GM12878 (cell line): ENCODE measurements around the gene FLII. TPM values are rescaled to one million over a fixed set of nuclear protein-coding genes. Genes with fewer than 3 reads are reported as not detected.

ENCODE experiments used
- ATAC-seq: fragments of 200-7000 bp; cut with Tn5 transposase; 3 replicates; pipeline ENCODE4 v1.9.1; 2020; ENCODE audit warnings: mild to moderate bottlenecking, moderate library complexity
- BruUV-seq: library from RNA; stranded (reverse); fragments of 400-500 nt; replicated peaks from 2 replicates; lab custom pipeline; 2021; lab: Mats Ljungman, UMichigan
- CTCF ChIA-PET: fragments of 300-600 bp; sonication (Branson Sonifier 250); formaldehyde crosslinking; extraction: SDS; loops from one replicate; lab custom pipeline; 2021; ENCODE audit warnings: inconsistent platforms; lab: Yijun Ruan, JAX
- POLR2A ChIA-PET: fragments of 350-600 bp; formaldehyde crosslinking; extraction: SDS; loops from one replicate; lab custom pipeline; 2021; ENCODE audit warnings: inconsistent platforms; lab: Charles Lee
- RAD21 ChIA-PET: fragments of 300-600 bp; sonication (Branson Sonifier 250); formaldehyde crosslinking; loops from one replicate; lab custom pipeline; 2023; ENCODE audit warnings: antibody characterized with exemption; ENCODE audit not compliant: unreplicated experiment; lab: Charles Lee
- SMC1A ChIA-PET: fragments of 300-600 bp; sonication (Branson Sonifier 250); formaldehyde crosslinking; loops from one replicate; lab custom pipeline; 2023; ENCODE audit not compliant: unreplicated experiment, uncharacterized antibody; lab: Charles Lee
- DNase-seq: peaks from one replicate; pipeline ENCODE4 v3.0.0-alpha.2; 2011; ENCODE audit warnings: low read depth, low spot score
- FAIRE-seq: peaks from 3 replicates; lab custom pipeline; 2011; peaks lifted over from hg19 to GRCh38; lab: Jason Lieb, UNC
- H2AFZ ChIP-seq: 2 replicates; pipeline ENCODE4 v1.6.0; 2011; ENCODE audit warnings: low read depth, low read length, control low read depth; ENCODE audit not compliant: control insufficient read depth
- H3K27ac ChIP-seq: 2 replicates; pipeline ENCODE4 v1.5.1; 2011; ENCODE audit warnings: control low read depth; ENCODE audit not compliant: control insufficient read depth, insufficient read depth
- H3K27me3 ChIP-seq, 2 experiments: replicated peaks in 1 of 2; 2 replicates each; pipeline versions ENCODE4 v1.6.0 to v1.6.1; 2011; ENCODE audit warnings: low read length in 1 of 2; ENCODE audit not compliant: control insufficient read depth in 2 of 2, insufficient read depth in 2 of 2
- H3K36me3 ChIP-seq, 2 experiments: 2 replicates each; pipeline ENCODE4 v1.5.1; 2011; ENCODE audit warnings: low read length in 1 of 2; ENCODE audit not compliant: control insufficient read depth in 2 of 2, insufficient read depth in 2 of 2
- H3K4me1 ChIP-seq: 2 replicates; pipeline ENCODE4 v1.6.1; 2011; ENCODE audit warnings: mild to moderate bottlenecking, low read length, moderate library complexity, mixed read lengths; ENCODE audit not compliant: control insufficient read depth, insufficient read depth
- H3K4me2 ChIP-seq: 2 replicates; pipeline ENCODE4 v1.6.0; 2011; ENCODE audit warnings: control low read depth; ENCODE audit not compliant: control insufficient read depth, insufficient read depth
- H3K4me3 ChIP-seq: fragments of 200-600 bp; sonication (generic); 2 replicates; pipeline ENCODE4 v1.5.1; 2016
- H3K79me2 ChIP-seq: 2 replicates; pipeline ENCODE4 v1.6.0; 2011; ENCODE audit warnings: low read length; ENCODE audit not compliant: control insufficient read depth, insufficient read depth
- H3K9ac ChIP-seq: 2 replicates; pipeline ENCODE4 v1.8.0; 2011; ENCODE audit warnings: low read length, control low read depth, mixed read lengths; ENCODE audit not compliant: control insufficient read depth, insufficient read depth
- H3K9me3 ChIP-seq: replicated peaks from 3 replicates; pipeline ENCODE4 v1.5.1; 2011; ENCODE audit warnings: mild to moderate bottlenecking, low read length; ENCODE audit not compliant: control insufficient read depth, insufficient read depth
- H4K20me1 ChIP-seq: 2 replicates; pipeline ENCODE4 v1.6.0; 2011; ENCODE audit not compliant: control insufficient read depth, insufficient read depth
- BACH1 ChIP-seq: fragments of 450-650 bp; IDR thresholded peaks from 2 replicates; pipeline ENCODE4 v1.6.1; 2017; ENCODE audit warnings: mild to moderate bottlenecking, borderline replicate concordance
- BMI1 ChIP-seq: fragments of 450-650 bp; IDR thresholded peaks from 2 replicates; pipeline ENCODE4 v1.6.1; 2016; ENCODE audit warnings: mild to moderate bottlenecking, moderate library complexity, borderline replicate concordance
- CREB1 ChIP-seq: IDR thresholded peaks from 2 replicates; pipeline ENCODE4 v1.6.1; 2012; ENCODE audit warnings: low read depth, mild to moderate bottlenecking, inconsistent platforms
- EP300 ChIP-seq, 2 experiments: fragments of 150-350 bp in 1 of 2; IDR thresholded peaks; 2 replicates each; pipeline ENCODE4 v1.6.1; 2011 to 2012; ENCODE audit warnings: low read depth in 2 of 2, low read length in 2 of 2, borderline replicate concordance in 1 of 2, improper control_type of control experiment in 1 of 2, inconsistent platforms in 1 of 2; ENCODE audit not compliant: control insufficient read depth in 1 of 2
- GABPA ChIP-seq: IDR thresholded peaks from 2 replicates; pipeline ENCODE4 v1.6.1; 2014; ENCODE audit warnings: antibody characterized with exemption, low read depth, mild to moderate bottlenecking, inconsistent platforms
- HSF1 ChIP-seq: fragments of 150-350 bp; IDR thresholded peaks from 2 replicates; pipeline ENCODE4 v1.6.1; 2014; ENCODE audit warnings: mild to moderate bottlenecking, low read depth, low read length
- KAT2A ChIP-seq: conservative IDR thresholded peaks from 2 replicates; pipeline ENCODE4 v1.6.1; 2011; ENCODE audit warnings: low read depth, low read length; ENCODE audit not compliant: control insufficient read depth
- MEF2B ChIP-seq: fragments of 450-650 bp; IDR thresholded peaks from 2 replicates; pipeline ENCODE4 v1.6.1; 2018; ENCODE audit warnings: mild to moderate bottlenecking, moderate library complexity; ENCODE audit not compliant: partially characterized antibody, poor library complexity, severe bottlenecking
- MYC ChIP-seq: IDR thresholded peaks from 2 replicates; pipeline ENCODE4 v1.6.1; 2011; ENCODE audit warnings: mild to moderate bottlenecking, low read length, moderate library complexity, inconsistent platforms; ENCODE audit not compliant: insufficient read depth, insufficient replicate concordance, insufficient read length, severe bottlenecking
- STAT1 ChIP-seq: fragments of 450-650 bp; conservative IDR thresholded peaks from 2 replicates; pipeline ENCODE4 v1.6.1; 2014; ENCODE audit warnings: antibody characterized with exemption, mild to moderate bottlenecking
- TCF12 ChIP-seq: IDR thresholded peaks from 2 replicates; pipeline ENCODE4 v1.6.1; 2011; ENCODE audit warnings: low read depth, mild to moderate bottlenecking, low read length
- USF2 ChIP-seq: IDR thresholded peaks from 2 replicates; pipeline ENCODE4 v1.6.1; 2011; ENCODE audit warnings: low read depth, low read length, improper control_type of control experiment, borderline replicate concordance
- ZNF592 ChIP-seq: fragments of 450-650 bp; IDR thresholded peaks from 2 replicates; pipeline ENCODE4 v1.6.1; 2017; ENCODE audit warnings: mild to moderate bottlenecking, moderate library complexity
- ZSCAN29 ChIP-seq: fragments of 450-650 bp; IDR thresholded peaks from 2 replicates; pipeline ENCODE4 v1.6.1; 2017; ENCODE audit warnings: mild to moderate bottlenecking, moderate library complexity
- in situ Hi-C: fragments of 300-500 bp; cut with MboI; formaldehyde crosslinking; loops from 9 replicates; pipeline ENCODE4 v1.14.3; 2018; ENCODE audit warnings: mixed read lengths
- intact Hi-C: fragments of 100-400 bp; cut with micrococcal nuclease; formaldehyde crosslinking; loops from one replicate; pipeline ENCODE4 v1.14.2; 2022; ENCODE audit not compliant: unreplicated experiment
- polyA plus RNA-seq, 11 experiments: library from polyadenylated mRNA; depleted of rRNA in 4 of 11; unstranded in 6 of 11; stranded (reverse) in 5 of 11; fragments of >200 nt; fragmentation: Nextera tagmentation in 4 of 11; fragmentation: Illumina TruSeq in 1 of 11; extraction: Ambion mirVana in 4 of 11; extraction: Trizol in 1 of 11; gene quantifications; 1 replicate in 1 of 11; 2 replicates in 10 of 11; pipeline versions ENCODE4 v1.2.1 to v1.2.3, GENCODE V29; 2011 to 2016; ENCODE audit warnings: inconsistent platforms in 2 of 11, missing spikeins in 2 of 11, low read depth in 1 of 11
- total RNA-seq, 4 experiments: library from RNA; depleted of rRNA in 3 of 4; stranded (reverse); fragments of >200 nt in 3 of 4; fragmentation: Illumina TruSeq in 1 of 4; extraction: Trizol in 1 of 4; gene quantifications; 2 replicates each; pipeline versions ENCODE4 v1.2.1 to v1.2.3, GENCODE V29; 2013 to 2021

FLII gene
- total and polyA plus RNA-seq, 10 of the 15 experiments (the other 5 are each of a cell fraction or from before 2014, with no cell fraction given), result 22.2 to 200 (median 121) TPM

- Histone ChIP-seq H3K4me2 (no peak overlapping the region), H3K27me3 (no peaks in the 10 kb centered on the region), H4K20me1 (peaks cover 9% of the 10 kb centered on the region), H3K4me3 (no peak overlapping the region), H3K4me1 (no peaks in the 10 kb centered on the region), H3K27ac (no peak overlapping the region), H3K36me3 (peaks cover 26 to 43% of the 10 kb centered on the region in 2 experiments; a peak in 3 of 4 replicates), H3K9ac (no peak overlapping the region), H2AFZ (no peak overlapping the region), H3K9me3 (no peaks in the 10 kb centered on the region), H3K79me2 (no peaks in the 10 kb centered on the region; the same call in none of the 2 replicates)
- TF ChIP-seq USF2 (no peak), HSF1 (no peak), CREB1 (no peak), MYC (no peak), EP300 (IDR thresholded peaks at IDR 0.05; ENCODE audit: borderline replicate concordance in 1 of 2, control insufficient read depth in 1 of 2, low read depth in 2 of 2, low read length in 2 of 2) (no peak), BACH1 (no peak), MEF2B (no peak), STAT1 (no peak), GABPA (no peak), ZNF592 (no peak), BMI1 (no peak), TCF12 (no peak), KAT2A (no peak), ZSCAN29 (no peak)
- FAIRE-seq (no peak), ATAC-seq (no peak), DNase-seq (no peak)
- intact Hi-C loops (no loop called here), in situ Hi-C loops (no loop called here)
- ChIA-PET POLR2A (interaction anchor here (1.1 kb wide), 1 partner anchor 45 kb away, joined by 3 read pairs; no protein-coding TSS in a partner anchor), SMC1A (interaction anchor here (1.0 kb wide), 1 partner anchor 9 kb away, joined by 3 read pairs; no protein-coding TSS in a partner anchor), CTCF (interaction anchor here (0.7 to 1.0 kb wide), 2 partner anchors 16 to 43 kb away, joined by 3 to 4 read pairs; no protein-coding TSS in a partner anchor), RAD21 (no interaction called here)
- no TSS peak for BruUV-seq
Measured at GRCh38 chr17:18206962-18207361, 51.6 kb downstream of the FLII start.
